ENCODE results near the gene OAT. TPM values are rescaled to one million over a fixed set of nuclear protein-coding genes. Genes with fewer than 3 reads are reported as not detected.
"Not testable (repeated sequence)": the region's sequence is repeated elsewhere in the genome, so short reads cannot be mapped to it uniquely, and the experiment has no call there.

OAT gene
- total RNA-seq, 1 donor, result 74.1 TPM

DNA sequence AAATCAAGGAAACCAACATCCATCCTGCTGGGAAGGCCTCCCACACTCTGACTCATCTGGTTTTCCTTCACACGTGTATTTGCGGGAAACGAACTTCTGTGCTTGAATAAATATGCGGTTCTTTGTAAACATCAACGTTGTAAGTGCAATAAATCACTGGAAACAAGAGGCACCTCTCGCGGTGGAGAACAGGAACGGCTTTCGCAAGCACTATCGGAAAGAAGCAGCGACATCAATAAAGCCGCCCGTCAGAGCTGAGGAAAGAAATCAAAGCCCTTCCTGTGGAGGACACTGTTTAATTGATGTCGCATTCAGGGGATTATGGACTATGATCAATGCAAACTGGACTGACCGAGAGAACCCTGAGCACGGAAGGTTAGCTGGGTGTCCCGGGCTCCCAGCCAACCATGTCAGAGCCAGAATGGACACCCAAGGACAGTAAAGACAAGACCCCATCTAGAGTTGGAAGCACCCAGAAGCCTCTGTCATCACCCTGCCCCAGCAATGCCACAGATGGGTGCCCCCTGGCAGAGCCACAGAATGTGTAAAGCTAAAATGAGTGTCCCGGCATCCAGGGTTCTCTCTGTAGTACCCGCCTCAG, 37.6 kb downstream of the OAT start:
- H3K4me1 ChIP-seq (ENCODE audit: insufficient read depth, low read length), result no peaks in the 10 kb centered on the region
- no peak overlapping the region for H3K4me3 ChIP-seq (ENCODE audit: low read length)
- peaks cover 19% of the 10 kb centered on the region for H3K27me3 ChIP-seq (ENCODE audit: insufficient read depth, low read length)
- H3K9me3 ChIP-seq (ENCODE audit: low read depth, low read length), result no peaks in the 10 kb centered on the region

DNA sequence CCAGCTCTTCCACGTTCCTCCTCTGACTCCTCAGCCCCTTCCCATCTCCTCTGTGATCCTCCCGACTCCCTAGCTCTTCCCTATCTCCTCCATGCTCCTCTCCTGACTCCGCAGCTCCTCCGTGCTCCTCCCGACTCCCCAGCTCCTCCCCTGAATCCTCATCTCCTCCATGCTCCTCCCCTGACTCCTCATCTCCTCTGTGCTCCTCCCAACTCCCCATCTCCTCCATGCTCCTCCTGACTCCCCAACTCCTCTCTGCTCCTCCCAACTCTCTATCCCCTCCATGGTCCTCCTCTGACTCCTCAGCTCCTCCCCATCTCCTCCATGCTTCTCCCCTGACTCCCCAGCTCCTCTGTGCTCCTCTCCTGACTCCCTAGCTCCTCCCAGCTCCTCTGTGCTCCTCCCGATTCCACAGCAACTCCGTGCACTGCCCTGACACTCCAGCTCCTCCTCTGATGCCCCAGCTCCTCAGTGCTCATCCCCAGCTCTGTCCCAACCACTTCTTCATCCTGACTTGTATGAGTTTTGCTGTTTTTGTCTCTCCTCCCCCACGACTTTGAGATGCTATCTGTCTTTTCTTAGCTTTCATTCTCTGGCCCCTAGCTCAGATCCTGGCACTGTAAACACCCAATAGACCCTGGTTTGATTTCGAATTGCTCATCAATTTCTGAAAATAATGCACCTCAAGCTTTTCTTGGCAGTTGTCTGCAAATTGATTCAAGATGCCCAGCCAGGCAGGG, 38.3 kb downstream of the OAT start:
- no peak overlapping the region for H3K4me3 ChIP-seq (ENCODE audit: low read length)
- no peaks in the 10 kb centered on the region for H3K4me1 ChIP-seq (ENCODE audit: insufficient read depth, low read length)
- H3K9me3 ChIP-seq (ENCODE audit: low read depth, low read length), result no peaks in the 10 kb centered on the region
- peaks cover 19% of the 10 kb centered on the region for H3K27me3 ChIP-seq (ENCODE audit: insufficient read depth, low read length)

DNA sequence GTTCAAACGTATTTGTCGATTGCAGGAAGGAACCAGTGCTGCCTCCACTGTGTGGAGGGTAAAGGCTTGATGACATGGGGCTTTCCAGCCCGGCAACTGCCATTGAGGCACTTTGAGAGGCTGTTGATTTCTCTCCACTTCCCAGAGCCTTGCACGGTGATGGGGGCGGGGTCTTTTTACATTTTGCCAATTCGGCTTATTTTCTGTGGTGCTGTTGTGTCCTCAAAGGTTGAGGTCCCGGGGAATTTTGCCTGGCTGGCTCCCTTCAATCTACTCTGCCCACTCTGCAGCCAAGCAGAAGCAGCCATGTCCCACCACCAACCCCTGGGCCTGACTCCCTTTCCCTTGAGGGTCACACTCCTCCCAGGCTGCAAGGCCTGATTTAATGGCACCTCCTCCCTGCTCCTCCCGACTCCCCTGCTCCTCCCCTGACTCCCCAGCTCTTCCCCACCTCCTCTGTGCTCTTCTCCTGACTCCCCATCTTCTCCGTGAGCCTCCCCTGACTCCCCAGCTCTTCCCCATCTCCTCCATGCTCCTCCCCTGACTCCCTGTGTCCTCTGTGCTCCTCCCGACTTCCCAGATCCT, 39.0 kb downstream of the OAT start:
- Histone ChIP-seq H3K4me3 (ENCODE audit: low read length) (no peak overlapping the region), H3K4me1 (ENCODE audit: insufficient read depth, low read length) (no peaks in the 10 kb centered on the region), H3K27me3 (ENCODE audit: insufficient read depth, low read length) (peaks cover 19% of the 10 kb centered on the region), H3K9me3 (ENCODE audit: low read depth, low read length) (no peaks in the 10 kb centered on the region)

DNA sequence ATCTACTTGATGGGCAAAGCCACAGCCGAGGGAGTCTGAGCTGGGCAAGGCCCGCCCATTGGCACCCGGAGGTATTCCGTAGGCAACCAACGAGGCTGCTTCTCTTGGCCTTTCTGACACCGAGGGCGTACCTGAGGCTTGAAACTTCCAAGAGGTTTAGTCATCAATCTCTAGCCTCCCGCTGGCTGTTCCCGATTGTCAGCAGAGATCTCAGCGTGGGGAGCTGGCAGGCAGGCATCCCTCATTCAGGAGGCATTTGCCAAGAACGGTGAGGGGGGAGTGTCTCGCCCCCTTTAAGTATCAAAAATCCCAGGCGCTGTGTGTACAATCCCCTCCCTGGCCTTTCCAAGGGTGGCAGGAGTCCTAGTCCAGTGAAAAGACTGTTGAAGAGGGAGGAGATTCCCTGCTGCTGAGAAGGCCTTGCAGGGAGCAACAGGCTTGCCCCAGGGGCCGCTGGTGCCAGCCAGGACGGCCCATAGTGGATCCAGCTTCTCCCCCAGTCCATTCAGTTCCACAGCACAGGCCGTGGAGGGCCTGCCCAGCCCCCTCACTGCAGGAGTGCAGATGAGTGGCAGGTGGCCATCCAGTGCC, 39.7 kb downstream of the OAT start:
- H3K9me3 ChIP-seq (ENCODE audit: low read depth, low read length), result no peaks in the 10 kb centered on the region
- peaks cover 19% of the 10 kb centered on the region for H3K27me3 ChIP-seq (ENCODE audit: insufficient read depth, low read length)
- H3K4me1 ChIP-seq (ENCODE audit: insufficient read depth, low read length), result no peaks in the 10 kb centered on the region
- H3K4me3 ChIP-seq (ENCODE audit: low read length), result no peak overlapping the region

DNA sequence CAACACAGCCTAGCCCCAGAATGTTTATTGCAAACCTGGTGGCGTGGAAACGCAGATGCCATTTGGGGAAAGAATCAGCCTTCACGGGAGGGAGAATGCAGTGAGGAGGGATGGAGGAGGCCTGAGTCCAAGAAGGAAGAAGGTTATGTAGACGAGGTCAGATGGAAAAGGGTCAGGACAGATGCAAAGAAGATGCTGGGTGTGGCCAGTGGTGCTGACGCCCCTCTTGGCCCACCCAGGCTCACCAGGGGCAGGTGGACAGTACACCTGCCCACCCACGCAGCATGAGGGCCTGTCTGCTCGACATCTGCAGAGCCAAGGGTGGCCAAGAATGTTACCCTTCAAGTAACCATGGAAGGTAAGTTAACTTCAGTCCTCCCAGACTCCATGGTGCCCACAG, 40.5 kb downstream of the OAT start:
- Histone ChIP-seq H3K4me1 (ENCODE audit: insufficient read depth, low read length) (no peaks in the 10 kb centered on the region), H3K27me3 (ENCODE audit: insufficient read depth, low read length) (peaks cover 19% of the 10 kb centered on the region), H3K9me3 (ENCODE audit: low read depth, low read length) (no peaks in the 10 kb centered on the region), H3K4me3 (ENCODE audit: low read length) (no peak overlapping the region)

DNA sequence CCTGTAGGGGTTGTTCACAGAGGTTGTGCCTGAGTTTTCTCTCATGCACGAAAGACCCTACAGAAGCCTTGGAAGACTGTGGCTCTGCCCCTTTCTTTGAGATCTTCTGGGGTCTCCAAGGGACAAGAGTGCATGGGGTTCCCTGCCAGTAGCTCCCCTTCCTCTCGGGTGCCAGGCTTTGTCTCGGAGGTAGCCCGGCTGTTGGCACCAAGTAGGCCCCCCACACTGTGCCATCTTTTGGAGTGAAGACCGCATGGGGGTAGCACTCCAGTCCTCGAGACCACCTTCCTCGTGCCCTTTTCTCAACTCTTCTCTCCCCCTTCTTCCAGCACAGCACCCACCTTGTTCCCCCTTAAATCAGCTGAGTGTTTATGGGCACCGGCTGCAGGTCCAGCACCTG, 41.6 kb downstream of the OAT start:
- Histone ChIP-seq H3K4me1 (ENCODE audit: insufficient read depth, low read length) (no peaks in the 10 kb centered on the region), H3K4me3 (ENCODE audit: low read length) (no peak overlapping the region), H3K9me3 (ENCODE audit: low read depth, low read length) (no peaks in the 10 kb centered on the region), H3K27me3 (ENCODE audit: insufficient read depth, low read length) (peaks cover 19% of the 10 kb centered on the region)

DNA sequence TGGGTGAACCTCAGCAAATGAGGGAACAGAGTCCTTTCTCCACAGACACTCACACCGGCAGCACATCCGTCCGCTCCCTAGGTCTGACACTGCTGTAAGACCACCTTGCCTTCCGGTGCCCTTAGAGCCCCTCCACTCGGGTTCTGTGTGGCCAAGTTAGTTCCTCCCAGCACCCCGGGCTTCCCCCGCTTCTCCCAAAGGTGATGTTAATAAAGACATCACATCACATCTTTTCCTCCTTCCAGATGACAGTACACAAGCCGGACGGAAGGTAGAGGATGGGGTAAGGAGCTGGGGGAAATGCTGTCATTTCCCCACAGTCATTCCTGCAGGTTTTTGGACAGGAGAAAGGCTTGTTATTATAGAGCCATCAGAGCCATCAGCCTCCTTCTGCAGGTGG, 42.3 kb downstream of the OAT start:
- no peaks in the 10 kb centered on the region for H3K9me3 ChIP-seq (ENCODE audit: low read depth, low read length)
- no peaks in the 10 kb centered on the region for H3K4me1 ChIP-seq (ENCODE audit: insufficient read depth, low read length)
- peaks cover 15% of the 10 kb centered on the region for H3K27me3 ChIP-seq (ENCODE audit: insufficient read depth, low read length)
- H3K4me3 ChIP-seq (ENCODE audit: low read length), result no peak overlapping the region

DNA sequence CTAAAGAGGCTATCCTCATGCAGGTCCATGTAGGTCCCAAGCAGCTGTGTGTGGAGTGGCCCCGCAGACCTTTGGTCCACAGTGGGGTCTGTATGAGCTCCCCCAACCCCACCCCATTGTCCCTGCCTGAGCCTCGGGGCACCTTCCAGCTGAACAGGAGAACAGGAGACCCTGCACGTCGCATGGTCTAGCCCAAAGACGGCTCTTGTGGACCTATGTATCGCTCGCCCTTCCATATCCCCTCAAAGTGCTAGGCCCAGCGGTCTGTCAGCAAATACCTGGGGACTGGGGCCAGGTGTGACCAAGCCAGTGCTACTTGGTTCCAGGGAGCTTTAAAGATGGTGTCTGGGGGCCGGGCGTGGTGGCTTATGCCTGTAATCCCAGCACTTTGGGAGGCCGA, 43.0 kb downstream of the OAT start:
- Histone ChIP-seq H3K4me3 (ENCODE audit: low read length) (no peak overlapping the region), H3K9me3 (ENCODE audit: low read depth, low read length) (no peaks in the 10 kb centered on the region), H3K27me3 (ENCODE audit: insufficient read depth, low read length) (peaks cover 8% of the 10 kb centered on the region), H3K4me1 (ENCODE audit: insufficient read depth, low read length) (no peaks in the 10 kb centered on the region)

DNA sequence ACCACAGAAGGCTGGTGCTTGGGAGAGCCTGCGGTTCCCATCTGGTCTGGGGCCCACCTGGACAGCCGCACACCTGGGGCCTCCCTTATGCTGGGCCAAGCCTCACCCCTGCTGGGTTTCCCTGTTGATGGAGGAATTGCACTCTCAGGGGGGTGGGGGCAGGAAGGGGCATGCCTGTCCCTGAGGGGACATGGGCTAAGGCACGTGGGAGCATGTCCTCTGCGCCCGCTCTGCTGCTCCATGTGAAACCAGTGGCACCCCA, 43.4 kb downstream of the OAT start:
- Histone ChIP-seq H3K9me3 (ENCODE audit: low read depth, low read length) (no peaks in the 10 kb centered on the region), H3K4me1 (ENCODE audit: insufficient read depth, low read length) (no peaks in the 10 kb centered on the region), H3K27me3 (ENCODE audit: insufficient read depth, low read length) (peaks cover 4% of the 10 kb centered on the region), H3K4me3 (ENCODE audit: low read length) (no peak overlapping the region)

DNA sequence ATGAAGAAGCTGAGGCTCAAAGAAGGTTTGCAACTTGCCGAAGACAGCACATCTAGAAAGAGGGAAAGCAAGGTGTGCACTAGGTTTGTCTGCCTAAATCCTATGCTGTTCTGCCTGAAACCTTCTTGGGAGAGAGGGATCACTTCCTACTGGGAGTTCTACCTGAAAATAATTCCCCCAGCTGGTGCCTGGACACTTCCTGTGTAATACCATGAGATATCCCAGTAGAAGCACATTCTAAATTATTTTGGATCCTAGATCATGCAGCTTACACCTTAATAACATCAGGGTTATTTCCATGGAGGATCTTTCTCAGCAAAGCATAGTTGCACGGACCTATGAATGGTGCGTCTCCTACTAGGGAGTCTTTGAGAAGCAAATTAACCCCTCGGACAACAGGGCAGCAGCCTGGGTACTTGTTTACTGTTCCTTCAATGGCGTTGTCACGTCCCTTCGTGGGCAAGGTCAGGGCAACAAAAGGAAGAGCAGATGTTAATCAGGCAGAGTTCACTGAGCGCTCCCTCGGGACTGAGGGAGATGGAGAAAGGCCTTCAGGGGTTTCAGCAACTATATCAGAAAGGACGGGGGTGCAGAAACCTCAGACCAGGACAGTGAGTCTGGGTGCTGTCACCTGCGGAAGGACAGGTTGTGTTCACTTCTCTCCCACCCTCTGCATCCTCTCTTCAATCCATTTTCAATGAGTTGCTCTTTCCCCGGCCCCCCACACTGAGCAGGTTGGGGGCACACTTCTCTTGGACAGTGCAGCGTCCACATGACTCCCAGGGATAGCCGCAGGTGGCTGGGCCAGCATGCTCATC, 44.0 kb downstream of the OAT start:
- H3K9me3 ChIP-seq (ENCODE audit: low read depth, low read length), result no peaks in the 10 kb centered on the region
- no peaks in the 10 kb centered on the region for H3K27me3 ChIP-seq (ENCODE audit: insufficient read depth, low read length)
- H3K4me3 ChIP-seq (ENCODE audit: low read length), result no peak overlapping the region
- no peaks in the 10 kb centered on the region for H3K4me1 ChIP-seq (ENCODE audit: insufficient read depth, low read length)

DNA sequence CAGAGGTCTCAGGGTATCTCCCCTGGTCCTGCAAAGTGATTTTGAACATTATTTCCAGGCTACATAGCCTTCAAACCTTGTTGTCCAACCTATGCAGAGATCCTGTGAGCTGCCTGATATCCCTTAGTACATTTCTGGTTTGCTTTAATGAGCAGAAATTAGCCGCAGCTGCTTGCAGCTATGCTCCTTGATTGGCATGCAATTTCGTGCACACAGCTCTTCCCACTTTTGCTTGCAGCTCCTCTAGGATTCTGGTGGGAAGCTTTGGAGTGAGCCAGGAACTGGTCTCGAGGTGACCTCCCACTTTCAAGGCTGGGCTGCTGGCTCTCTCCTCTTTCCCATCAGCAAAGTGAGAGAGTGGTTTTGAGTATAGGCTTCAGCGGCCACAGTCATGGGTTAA, 45.8 kb downstream of the OAT start:
- H3K27me3 ChIP-seq (ENCODE audit: insufficient read depth, low read length), result no peaks in the 10 kb centered on the region

DNA sequence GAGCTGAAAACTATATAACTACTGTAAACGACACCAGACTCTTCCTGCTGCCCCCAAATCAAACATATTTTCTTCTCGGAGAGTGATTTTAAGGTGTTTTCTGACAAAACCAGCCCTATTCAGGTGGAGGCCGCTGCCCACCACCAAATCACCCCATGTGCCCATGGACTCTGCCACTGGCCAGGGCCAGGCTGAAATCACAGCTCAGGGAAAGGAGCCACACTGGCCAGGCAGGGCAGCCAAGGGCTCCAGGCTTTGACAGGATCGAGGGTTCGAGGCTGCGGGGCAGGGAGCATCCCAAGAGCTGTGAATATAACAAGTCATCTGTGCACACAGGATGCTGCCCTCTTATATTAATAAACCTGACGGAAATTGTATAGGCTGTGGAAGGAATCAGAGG, 48.3 kb downstream of the OAT start:
- H3K4me3 ChIP-seq (ENCODE audit: low read length), result no peak overlapping the region
- no peaks in the 10 kb centered on the region for H3K27me3 ChIP-seq (ENCODE audit: insufficient read depth, low read length)
- H3K9me3 ChIP-seq (ENCODE audit: low read depth, low read length), result no peaks in the 10 kb centered on the region
- H3K4me1 ChIP-seq (ENCODE audit: insufficient read depth, low read length), result no peaks in the 10 kb centered on the region

More for the DNA sequence above, 45.8 kb downstream of the OAT start:
- H3K4me1 ChIP-seq (ENCODE audit: insufficient read depth, low read length), result no peaks in the 10 kb centered on the region
- H3K9me3 ChIP-seq (ENCODE audit: low read depth, low read length), result no peaks in the 10 kb centered on the region
- H3K4me3 ChIP-seq (ENCODE audit: low read length), result no peak overlapping the region

DNA sequence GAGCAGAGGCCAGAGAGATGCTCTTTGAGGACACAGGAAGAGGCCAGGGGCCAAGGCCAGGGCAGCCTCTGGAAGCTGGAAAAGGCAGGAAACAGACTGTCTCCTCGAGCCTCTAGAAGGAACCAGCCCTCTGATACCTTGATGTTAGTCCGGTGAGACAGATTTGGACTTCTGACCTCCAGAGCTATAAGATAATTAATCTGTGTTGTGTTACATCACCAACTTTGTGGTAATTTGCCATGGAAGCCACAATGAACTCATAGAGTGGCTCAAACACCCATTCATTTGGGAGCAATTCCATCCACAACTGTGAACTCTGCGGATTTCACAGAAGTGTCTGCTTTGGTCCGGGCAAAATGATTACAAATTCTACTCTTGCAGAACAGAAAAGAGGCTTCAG, 48.7 kb downstream of the OAT start:
- Histone ChIP-seq H3K27me3 (ENCODE audit: insufficient read depth, low read length) (no peaks in the 10 kb centered on the region), H3K4me1 (ENCODE audit: insufficient read depth, low read length) (no peaks in the 10 kb centered on the region), H3K4me3 (ENCODE audit: low read length) (no peak overlapping the region), H3K9me3 (ENCODE audit: low read depth, low read length) (no peaks in the 10 kb centered on the region)

DNA sequence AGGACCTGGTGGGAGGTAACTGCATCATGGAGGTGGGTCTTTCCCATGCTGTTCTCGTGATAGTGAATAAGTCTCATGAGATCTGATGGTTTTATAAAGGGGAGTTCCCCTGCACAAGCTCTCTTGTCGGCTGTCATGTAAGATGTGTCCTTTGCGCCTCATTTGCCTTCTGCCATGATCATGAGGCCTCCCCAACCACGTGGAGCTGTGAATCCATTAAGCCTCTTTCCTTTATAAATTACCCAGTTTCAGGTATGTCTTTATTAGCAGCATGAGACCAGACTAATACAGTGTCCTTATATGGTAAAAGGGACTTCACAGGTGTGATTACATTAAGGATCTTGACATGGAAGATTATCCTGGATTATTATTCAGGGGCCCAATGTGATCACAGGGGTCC, 49.2 kb downstream of the OAT start:
- H3K9me3 ChIP-seq (ENCODE audit: low read depth, low read length); H3K27me3 ChIP-seq (ENCODE audit: insufficient read depth, low read length); H3K4me3 ChIP-seq (ENCODE audit: low read length): not testable (repeated sequence)

DNA sequence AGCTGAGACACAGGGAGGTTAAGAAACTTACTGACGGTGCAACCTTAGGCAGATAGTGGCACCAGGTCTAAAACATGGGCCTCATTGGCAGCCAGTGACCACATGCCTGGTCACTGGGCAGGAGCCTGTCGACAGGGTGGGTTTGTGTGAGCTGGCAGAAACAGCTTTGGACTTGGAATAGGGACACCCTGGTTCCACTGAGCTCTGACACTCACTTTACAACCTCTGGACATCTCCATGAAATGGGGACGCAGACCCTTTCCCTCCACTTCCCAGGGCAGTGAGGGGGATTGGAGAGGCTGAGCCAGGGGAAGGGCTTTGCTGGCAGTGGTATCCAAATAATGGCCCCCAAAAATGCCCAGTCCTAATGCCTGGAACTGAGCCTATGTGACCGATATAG, 49.7 kb downstream of the OAT start:
- Histone ChIP-seq H3K4me1 (ENCODE audit: insufficient read depth, low read length) (no peaks in the 10 kb centered on the region), H3K27me3 (ENCODE audit: insufficient read depth, low read length) (no peaks in the 10 kb centered on the region), H3K4me3 (ENCODE audit: low read length) (no peak overlapping the region), H3K9me3 (ENCODE audit: low read depth, low read length) (no peaks in the 10 kb centered on the region)

More for the DNA sequence above, 49.2 kb downstream of the OAT start:
- not testable (repeated sequence) for H3K4me1 ChIP-seq (ENCODE audit: insufficient read depth, low read length)
